Transverse colon (tissue), 4 donors: ENCODE results near the gene PRSS27. TPM values are rescaled to one million over a fixed set of nuclear protein-coding genes. Genes with fewer than 3 reads are reported as not detected.

Experiments
- DNase-seq: peaks from one replicate; pipeline ENCODE4 v3.0.0-alpha.2; 2019
- H3K27ac ChIP-seq, 4 donors: fragments of 200-600 bp; sonication (generic); 2 replicates each; pipeline ENCODE4 v1.5.1; 2016 to 2018; ENCODE audit warnings: inconsistent platforms in 4 of 4
- H3K27me3 ChIP-seq: fragments of 200-600 bp; sonication (generic); 2 replicates; pipeline ENCODE4 v1.5.1; 2017; ENCODE audit warnings: inconsistent platforms
- H3K36me3 ChIP-seq, 4 donors: fragments of 200-600 bp; sonication (generic); 2 replicates each; pipeline ENCODE4 v1.5.1; 2017 to 2019; ENCODE audit warnings: inconsistent platforms in 4 of 4
- H3K4me1 ChIP-seq, 4 donors: fragments of 200-600 bp; sonication (generic); 2 replicates each; pipeline ENCODE4 v1.5.1; 2017 to 2020; ENCODE audit warnings: inconsistent platforms in 4 of 4
- H3K4me3 ChIP-seq, 4 donors: fragments of 200-600 bp; sonication (generic); 1 replicate in 1 of 4; 2 replicates in 3 of 4; pipeline versions ENCODE4 v1.5.1 to v1.6.1; 2017 to 2019; ENCODE audit warnings: inconsistent platforms in 4 of 4
- H3K9me3 ChIP-seq, 2 donors: fragments of 200-600 bp; sonication (generic); 2 replicates each; pipeline ENCODE4 v1.5.1; 2017 to 2019; ENCODE audit warnings: inconsistent platforms in 2 of 2
- EP300 ChIP-seq: sonication (generic); formaldehyde crosslinking; IDR thresholded peaks from one replicate; pipeline ENCODE4 v1.6.1; 2017; ENCODE audit warnings: antibody characterized with exemption, low read depth
- POLR2A ChIP-seq: fragments of 450-650 bp; IDR thresholded peaks from one replicate; pipeline ENCODE4 v1.6.1; 2016; ENCODE audit warnings: antibody characterized with exemption, mild to moderate bottlenecking, moderate library complexity
- POLR2AphosphoS5 ChIP-seq, 3 donors: sonication (generic); formaldehyde crosslinking; IDR thresholded peaks; one replicate each; pipeline ENCODE4 v1.6.1; 2016; ENCODE audit warnings: antibody characterized with exemption in 3 of 3
- WGBS, 2 donors: methylation state at CpG; one replicate each; pipeline ENCODE4 v1.1.5; 2018; ENCODE audit warnings: low coverage in 1 of 2; 5-methylcytosine and 5-hydroxymethylcytosine counted together
- in situ Hi-C, 4 donors: fragments of 200-750 bp; cut with MboI; loops; one replicate each; pipeline versions ENCODE4 v1.15.0 to v1.15.1; 2017; ENCODE audit warnings: low sequenced_read_pairs in 3 of 4, low pct_ligation_motif_present in 1 of 4, low pct_unique_long_range_greater_than_20kb in 1 of 4
- intact Hi-C: fragments of 100-400 bp; cut with DNase I; formaldehyde crosslinking; loops from one replicate; pipeline ENCODE4 v1.15.1; 2023; ENCODE audit warnings: low total_unique reads
- total RNA-seq, 4 donors: library from RNA; depleted of rRNA; stranded (reverse); fragments of >200 nt; gene quantifications; one replicate each; pipeline ENCODE4 v1.1.0, GENCODE V29; 2016
- TF ChIP-seq, protein P1 (sequence below), 5 experiments: fragments of 200-600 bp in 3 of 5; fragments of 450-650 bp in 2 of 5; sonication (generic) in 3 of 5; IDR thresholded peaks; 1 replicate in 2 of 5; 2 replicates in 3 of 5; pipeline ENCODE4 v1.5.1; 2016 to 2017; ENCODE audit warnings: antibody characterized with exemption in 5 of 5, inconsistent platforms in 3 of 5, mild to moderate bottlenecking in 2 of 5, moderate library complexity in 1 of 5

PRSS27 gene
- total RNA-seq, 4 donors from 2014 or later = 1.3 TPM; not detected in 3

DNA sequence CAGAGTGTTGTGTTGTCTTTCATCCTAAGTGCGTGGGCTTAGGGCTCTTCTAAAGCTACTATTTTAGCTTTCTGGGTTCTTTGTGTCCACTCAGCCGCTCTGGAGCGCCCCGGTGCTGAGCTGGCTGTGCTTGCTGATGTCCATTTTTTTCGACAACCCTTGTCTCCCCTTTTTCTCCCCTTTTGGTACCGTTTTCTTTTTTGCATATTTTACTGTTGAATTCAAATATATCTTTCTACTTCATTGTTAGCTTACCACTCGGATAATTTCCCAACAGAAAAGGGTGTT is 33.7 kb upstream of the PRSS27 start:
- peaks cover 31 to 47% (median 38%) of the 10 kb centered on the region in 4 donors for H3K4me1 ChIP-seq
- in situ Hi-C loops (no loop called here), intact Hi-C loops (no loop called here)
- DNase-seq = no peak
- H3K36me3 ChIP-seq = peaks cover 0 to 17% (median 8%) of the 10 kb centered on the region in 4 donors
- TF ChIP-seq EP300 = no peak
- TF ChIP-seq POLR2A = no peak
- TF ChIP-seq, protein P1, sequence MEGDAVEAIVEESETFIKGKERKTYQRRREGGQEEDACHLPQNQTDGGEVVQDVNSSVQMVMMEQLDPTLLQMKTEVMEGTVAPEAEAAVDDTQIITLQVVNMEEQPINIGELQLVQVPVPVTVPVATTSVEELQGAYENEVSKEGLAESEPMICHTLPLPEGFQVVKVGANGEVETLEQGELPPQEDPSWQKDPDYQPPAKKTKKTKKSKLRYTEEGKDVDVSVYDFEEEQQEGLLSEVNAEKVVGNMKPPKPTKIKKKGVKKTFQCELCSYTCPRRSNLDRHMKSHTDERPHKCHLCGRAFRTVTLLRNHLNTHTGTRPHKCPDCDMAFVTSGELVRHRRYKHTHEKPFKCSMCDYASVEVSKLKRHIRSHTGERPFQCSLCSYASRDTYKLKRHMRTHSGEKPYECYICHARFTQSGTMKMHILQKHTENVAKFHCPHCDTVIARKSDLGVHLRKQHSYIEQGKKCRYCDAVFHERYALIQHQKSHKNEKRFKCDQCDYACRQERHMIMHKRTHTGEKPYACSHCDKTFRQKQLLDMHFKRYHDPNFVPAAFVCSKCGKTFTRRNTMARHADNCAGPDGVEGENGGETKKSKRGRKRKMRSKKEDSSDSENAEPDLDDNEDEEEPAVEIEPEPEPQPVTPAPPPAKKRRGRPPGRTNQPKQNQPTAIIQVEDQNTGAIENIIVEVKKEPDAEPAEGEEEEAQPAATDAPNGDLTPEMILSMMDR (IDR thresholded peaks at IDR 0.05) = no peak
- TF ChIP-seq POLR2AphosphoS5 (IDR thresholded peaks at IDR 0.05) = no peak
- H3K9me3 ChIP-seq = no peaks in the 10 kb centered on the region
- H3K27me3 ChIP-seq = no peaks in the 10 kb centered on the region
- 0 to 1% methylated on average over 3 to 7 of the region's 7 CpGs for WGBS, 2 donors
- H3K27ac ChIP-seq = peak overlapping the region; percentile 98 to 100 (median 99)
- peak overlapping the region; percentile 75 to 94 (median 86) for H3K4me3 ChIP-seq

GRCh38 chr16:2752850-2753732 is 33.1 kb upstream of the PRSS27 start:
- H3K36me3 ChIP-seq = peaks cover 0 to 11% (median 5%) of the 10 kb centered on the region in 4 donors
- WGBS, 2 donors = 0 to 1% methylated on average over 14 to 45 of the region's 82 CpGs
- peak overlapping the region; percentile 75 to 94 (median 86) for H3K4me3 ChIP-seq
- TF ChIP-seq EP300 (no peak), POLR2AphosphoS5 (IDR thresholded peaks at IDR 0.05) (no peak), POLR2A (no peak)
- TF ChIP-seq, protein P1 (IDR thresholded peaks at IDR 0.05) = no peak
- DNase-seq = peak; percentile 87
- H3K4me1 ChIP-seq = peaks cover 31 to 47% (median 38%) of the 10 kb centered on the region in 4 donors
- no peaks in the 10 kb centered on the region for H3K27me3 ChIP-seq
- intact Hi-C loops = no loop called here
- no peaks in the 10 kb centered on the region for H3K9me3 ChIP-seq
- H3K27ac ChIP-seq = peak overlapping the region; percentile 98 to 100 (median 99)
- in situ Hi-C loops = no loop called here

- TF ChIP-seq EP300 = no peak
- TF ChIP-seq, protein P1 (IDR thresholded peaks at IDR 0.05) = peak in 2 of 5 experiments; percentile 16 to 39
- TF ChIP-seq POLR2AphosphoS5 (IDR thresholded peaks at IDR 0.05) = peak; percentile 97 to 99 (median 99)
- TF ChIP-seq POLR2A = peak; percentile 94
- in situ Hi-C loops (no loop called here), intact Hi-C loops (no loop called here)
- Histone ChIP-seq H3K27me3 (no peaks in the 10 kb centered on the region), H3K4me3 (peak within 1 kb of the TSS; percentile 75 to 94 (median 86)), H3K27ac (peak within 1 kb of the TSS; percentile 98 to 100 (median 99)), H3K36me3 (peaks cover 0 to 3% (median under 1%) of the 10 kb centered on the region in 4 donors), H3K9me3 (no peaks in the 10 kb centered on the region), H3K4me1 (peaks cover 31 to 45% (median 38%) of the 10 kb centered on the region in 4 donors)
- peak; percentile 95 for DNase-seq
- 6% methylated on average over 58 of the region's 99 CpGs; no CpG with 5 or more reads in 1 of the 2 donors for WGBS, 2 donors
Measured at GRCh38 chr16:2752035-2752849, 32.2 kb upstream of the PRSS27 start, which contains the start of gene SRRM2. Gene SRRM2 (plus strand): TSS chr16:2752638. CDS start chr16:2756365, 3,727 bp downstream.

DNA sequence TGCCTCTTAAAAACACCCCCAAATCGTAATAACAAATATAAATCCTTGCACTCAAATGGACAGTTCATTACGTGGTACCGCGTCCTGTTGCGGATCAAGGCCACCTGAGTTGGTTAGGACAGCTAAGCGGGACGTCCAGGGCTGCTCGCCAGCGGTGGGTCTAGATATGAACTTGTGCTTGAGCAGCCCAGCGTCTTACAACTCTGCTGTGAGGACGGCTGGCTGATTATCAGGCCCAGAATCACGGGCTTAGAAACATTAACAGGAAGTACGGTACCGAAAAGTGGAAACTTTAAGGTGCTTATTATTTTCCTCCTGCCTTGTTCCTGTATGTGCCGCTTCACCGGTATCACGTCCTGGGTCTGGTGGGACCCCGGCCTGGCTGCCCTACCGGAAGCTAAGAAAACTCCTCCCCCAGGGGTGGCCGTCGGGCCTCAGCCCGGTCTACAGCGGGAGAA is 31.6 kb upstream of the PRSS27 start:
- TF ChIP-seq POLR2A = no peak
- TF ChIP-seq POLR2AphosphoS5 (IDR thresholded peaks at IDR 0.05) = no peak
- Histone ChIP-seq H3K27me3 (no peaks in the 10 kb centered on the region), H3K36me3 (no peaks in the 10 kb centered on the region), H3K4me1 (peaks cover 31 to 38% (median 33%) of the 10 kb centered on the region in 4 donors), H3K4me3 (peak overlapping the region; percentile 2 to 94 (median 86)), H3K27ac (peak overlapping the region; percentile 98 to 100 (median 99)), H3K9me3 (no peaks in the 10 kb centered on the region)
- intact Hi-C loops (no loop called here), in situ Hi-C loops (no loop called here)
- WGBS, 2 donors = 62 to 71% methylated on average over 1 to 23 of the region's 23 CpGs
- DNase-seq = peak; percentile 33
